Prostate gland (tissue), 2 donors: Measurements from ENCODE around the gene LNX2. TPM values are rescaled to one million over a fixed set of nuclear protein-coding genes. Genes with fewer than 3 reads are reported as not detected.

Experiments used
- DNase-seq: peaks from one replicate; pipeline ENCODE4 v3.0.0-alpha.2; 2019; ENCODE audit warnings: low spot score
- H3K27ac ChIP-seq, 2 donors: fragments of 200-600 bp; sonication (generic); 2 replicates each; pipeline ENCODE4 v1.5.1; 2017 to 2019
- H3K27me3 ChIP-seq: fragments of 200-600 bp; sonication (generic); replicated peaks from 2 replicates; pipeline ENCODE4 v1.5.1; 2019; ENCODE audit not compliant: insufficient read depth
- H3K36me3 ChIP-seq, 2 donors: fragments of 200-600 bp; sonication (generic); 1 replicate in 1 of 2; 2 replicates in 1 of 2; pipeline versions ENCODE4 v1.5.1 to v1.8.1; 2017 to 2019
- H3K4me1 ChIP-seq: fragments of 200-600 bp; sonication (generic); replicated peaks from 2 replicates; pipeline ENCODE4 v1.5.1; 2019
- H3K4me3 ChIP-seq, 2 donors: fragments of 200-600 bp; sonication (generic); 2 replicates each; pipeline ENCODE4 v1.5.1; 2017 to 2019
- H3K9me3 ChIP-seq: fragments of 200-600 bp; sonication (generic); 2 replicates; pipeline ENCODE4 v1.5.1; 2017
- POLR2A ChIP-seq: fragments of 450-650 bp; IDR thresholded peaks from one replicate; pipeline ENCODE4 v1.6.1; 2016; ENCODE audit warnings: antibody characterized with exemption, mild to moderate bottlenecking
- POLR2AphosphoS5 ChIP-seq: sonication (generic); formaldehyde crosslinking; IDR thresholded peaks from one replicate; pipeline ENCODE4 v1.6.1; 2017; ENCODE audit warnings: antibody characterized with exemption
- WGBS: methylation state at CpG from one replicate; pipeline ENCODE4 v1.1.5; 2018; 5-methylcytosine and 5-hydroxymethylcytosine counted together
- intact Hi-C: fragments of 100-400 bp; cut with DNase I; formaldehyde crosslinking; loops from one replicate; pipeline ENCODE4 v1.14.2; 2022
- total RNA-seq, 2 donors: library from RNA; depleted of rRNA; stranded (reverse); fragments of >200 nt; gene quantifications; one replicate each; pipeline ENCODE4 v1.1.0, GENCODE V29; 2016
- TF ChIP-seq, protein P1 (sequence below), 4 experiments: fragments of 200-600 bp in 2 of 4; fragments of 450-650 bp in 2 of 4; sonication (generic) in 2 of 4; IDR thresholded peaks; 1 replicate in 3 of 4; 2 replicates in 1 of 4; pipeline ENCODE4 v1.5.1; 2016 to 2019; ENCODE audit warnings: antibody characterized with exemption in 4 of 4, mild to moderate bottlenecking in 2 of 4, moderate library complexity in 2 of 4

The LNX2 gene
- total RNA-seq, 2 donors from 2014 or later, result 26.3 to 34.1 TPM

DNA sequence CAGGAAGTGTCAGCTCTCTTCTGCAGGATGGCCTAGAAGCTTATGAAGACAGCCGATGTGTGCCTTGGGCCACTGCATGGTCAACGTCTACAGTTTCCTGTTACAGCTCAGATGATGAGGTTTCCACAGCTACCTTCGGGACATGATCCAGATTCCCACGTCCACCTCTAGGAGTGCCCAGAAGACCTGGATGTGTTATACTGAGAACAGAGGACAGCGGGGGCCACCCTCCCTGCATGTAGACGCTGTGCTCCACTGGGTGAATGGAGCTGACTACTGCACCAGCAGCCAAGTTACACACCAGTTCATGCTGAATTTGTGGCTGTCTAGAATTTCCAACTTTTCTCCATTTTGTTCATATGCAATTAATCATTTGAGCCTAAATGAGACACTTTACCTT is 91.4 kb downstream of the LNX2 start:
- TF ChIP-seq POLR2A (no peak), POLR2AphosphoS5 (no peak)
- TF ChIP-seq, protein P1, sequence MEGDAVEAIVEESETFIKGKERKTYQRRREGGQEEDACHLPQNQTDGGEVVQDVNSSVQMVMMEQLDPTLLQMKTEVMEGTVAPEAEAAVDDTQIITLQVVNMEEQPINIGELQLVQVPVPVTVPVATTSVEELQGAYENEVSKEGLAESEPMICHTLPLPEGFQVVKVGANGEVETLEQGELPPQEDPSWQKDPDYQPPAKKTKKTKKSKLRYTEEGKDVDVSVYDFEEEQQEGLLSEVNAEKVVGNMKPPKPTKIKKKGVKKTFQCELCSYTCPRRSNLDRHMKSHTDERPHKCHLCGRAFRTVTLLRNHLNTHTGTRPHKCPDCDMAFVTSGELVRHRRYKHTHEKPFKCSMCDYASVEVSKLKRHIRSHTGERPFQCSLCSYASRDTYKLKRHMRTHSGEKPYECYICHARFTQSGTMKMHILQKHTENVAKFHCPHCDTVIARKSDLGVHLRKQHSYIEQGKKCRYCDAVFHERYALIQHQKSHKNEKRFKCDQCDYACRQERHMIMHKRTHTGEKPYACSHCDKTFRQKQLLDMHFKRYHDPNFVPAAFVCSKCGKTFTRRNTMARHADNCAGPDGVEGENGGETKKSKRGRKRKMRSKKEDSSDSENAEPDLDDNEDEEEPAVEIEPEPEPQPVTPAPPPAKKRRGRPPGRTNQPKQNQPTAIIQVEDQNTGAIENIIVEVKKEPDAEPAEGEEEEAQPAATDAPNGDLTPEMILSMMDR (IDR thresholded peaks at IDR 0.05), result no peak
- Histone ChIP-seq H3K4me3 (no peak overlapping the region), H3K9me3 (no peaks in the 10 kb centered on the region), H3K36me3 (no peaks in the 10 kb centered on the region), H3K4me1 (no peaks in the 10 kb centered on the region), H3K27ac (no peak overlapping the region), H3K27me3 (no peaks in the 10 kb centered on the region)
- WGBS, result 93% methylated on average over 6 of the region's 6 CpGs
- DNase-seq, result no peak
- intact Hi-C loops, result no loop called here

DNA sequence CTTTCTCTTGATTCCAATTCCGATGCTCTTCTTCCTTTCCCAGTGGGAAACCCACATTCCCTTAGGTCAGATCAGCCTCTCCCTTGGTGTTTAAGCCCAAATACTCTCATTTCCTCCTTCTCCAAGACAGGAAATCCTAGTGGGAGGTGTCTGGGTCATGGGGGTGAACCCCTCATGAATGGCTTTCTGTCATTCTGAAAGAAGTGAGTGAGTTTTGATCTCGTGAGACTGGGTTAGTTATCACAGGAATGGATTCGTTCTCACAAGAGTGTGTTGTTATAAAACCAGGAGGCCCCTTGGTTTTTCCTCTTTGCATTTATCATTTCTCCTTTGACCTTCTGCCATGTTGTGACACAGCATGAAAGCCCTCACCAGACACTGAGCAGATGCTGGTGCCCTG is 93.8 kb downstream of the LNX2 start:
- Histone ChIP-seq H3K27me3 (no peaks in the 10 kb centered on the region), H3K27ac (no peak overlapping the region), H3K9me3 (no peaks in the 10 kb centered on the region), H3K36me3 (no peaks in the 10 kb centered on the region), H3K4me3 (no peak overlapping the region), H3K4me1 (no peaks in the 10 kb centered on the region)
- TF ChIP-seq, protein P1 (IDR thresholded peaks at IDR 0.05), result no peak
- TF ChIP-seq POLR2AphosphoS5 (no peak), POLR2A (no peak)
- WGBS, result 67% methylated on average over 3 of the region's 3 CpGs
- DNase-seq, result no peak
- intact Hi-C loops, result no loop called here

DNA sequence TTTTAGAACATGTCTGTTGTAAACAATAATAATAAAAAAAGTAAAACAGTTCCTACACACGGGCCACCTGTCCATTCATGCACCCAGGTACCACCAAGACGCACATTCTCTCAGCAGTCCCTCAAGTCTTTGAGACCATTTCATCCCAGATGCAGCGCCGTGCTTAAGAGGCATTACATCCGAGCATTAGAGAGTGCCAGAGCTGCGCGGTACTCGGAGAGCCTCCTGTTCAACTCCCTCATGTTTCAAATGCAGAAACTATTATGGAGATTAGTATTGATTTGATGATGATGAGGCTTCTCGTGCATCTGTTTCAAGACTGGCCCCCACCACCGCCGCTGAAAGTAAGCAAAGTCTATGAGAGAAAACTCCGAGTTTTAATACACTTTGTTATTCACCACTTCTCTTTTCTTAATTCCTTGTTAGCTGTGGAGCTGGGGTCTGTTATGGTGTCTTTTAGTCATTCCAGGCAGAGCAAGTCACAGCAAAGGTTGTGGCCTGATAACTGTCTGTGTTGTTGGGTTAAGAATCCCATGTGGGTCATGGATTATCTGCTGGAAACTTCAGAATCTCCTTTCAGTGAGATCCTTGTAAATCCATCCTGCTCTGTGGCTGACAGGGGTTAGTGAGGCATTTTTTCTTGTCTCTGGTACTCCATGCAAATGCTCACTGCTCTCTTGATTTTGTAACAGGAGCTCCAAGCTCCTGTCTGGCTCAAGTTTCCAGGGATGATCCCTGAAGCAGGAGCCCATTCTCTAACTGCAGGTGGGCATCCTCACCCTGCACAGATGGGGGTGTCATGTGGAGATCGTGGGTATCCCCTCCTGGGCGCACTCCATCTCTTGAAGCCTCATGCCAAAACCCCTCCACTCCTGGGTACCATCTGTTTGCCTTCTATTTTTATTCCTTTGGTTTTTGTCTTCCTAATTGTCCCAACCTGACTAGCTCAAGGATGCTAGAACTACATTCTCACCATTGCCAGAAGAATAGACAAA is 95.1 kb downstream of the LNX2 start:
- TF ChIP-seq POLR2AphosphoS5 (no peak), POLR2A (no peak)
- TF ChIP-seq, protein P1 (IDR thresholded peaks at IDR 0.05), result no peak
- H3K27me3 ChIP-seq, result no peaks in the 10 kb centered on the region
- no peaks in the 10 kb centered on the region for H3K9me3 ChIP-seq
- DNase-seq, result no peak
- no peak overlapping the region for H3K4me3 ChIP-seq
- no peaks in the 10 kb centered on the region for H3K36me3 ChIP-seq
- H3K4me1 ChIP-seq, result no peaks in the 10 kb centered on the region
- 84% methylated on average over 14 of the region's 14 CpGs for WGBS
- intact Hi-C loops, result no loop called here
- no peak overlapping the region for H3K27ac ChIP-seq

DNA sequence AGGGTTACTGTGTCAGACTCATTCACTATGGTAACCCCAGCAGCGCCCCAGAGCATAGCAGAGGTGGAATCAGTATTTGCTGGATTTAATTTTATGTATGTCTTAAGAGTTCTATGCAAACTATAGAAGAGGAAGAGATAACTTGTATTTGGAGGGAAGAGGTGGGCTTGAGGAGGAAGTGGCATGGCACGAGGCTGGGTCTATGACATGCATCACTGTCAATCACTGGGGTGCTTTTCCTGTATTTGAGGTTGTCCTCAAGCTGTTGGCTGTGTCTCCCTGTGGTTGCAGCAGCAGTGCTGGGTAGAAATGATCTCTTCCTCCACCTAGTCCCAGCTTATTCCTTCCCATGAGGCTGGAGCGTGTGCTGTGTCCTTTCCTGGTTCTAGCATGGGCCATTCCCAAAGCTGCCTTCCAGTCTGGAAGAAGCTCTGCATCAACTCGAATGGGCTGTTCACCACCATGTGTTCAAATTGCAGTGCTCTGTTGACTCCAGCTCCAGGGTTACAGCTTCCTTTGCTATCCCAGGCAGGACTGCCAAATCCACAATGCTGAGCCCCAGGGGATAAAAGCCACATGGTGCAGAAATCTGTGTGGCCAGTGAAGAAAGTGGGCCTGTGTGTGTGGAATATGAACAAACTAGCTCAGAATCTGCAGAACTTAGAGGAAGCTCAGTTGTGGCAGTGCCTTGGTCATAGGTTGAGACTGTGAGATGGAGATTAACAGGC is 96.8 kb downstream of the LNX2 start:
- 80% methylated on average over 4 of the region's 4 CpGs for WGBS
- Histone ChIP-seq H3K27me3 (no peaks in the 10 kb centered on the region), H3K9me3 (no peaks in the 10 kb centered on the region), H3K27ac (no peak overlapping the region), H3K4me3 (no peak overlapping the region), H3K36me3 (no peaks in the 10 kb centered on the region), H3K4me1 (no peaks in the 10 kb centered on the region)
- TF ChIP-seq POLR2AphosphoS5, result no peak
- TF ChIP-seq POLR2A, result no peak
- TF ChIP-seq, protein P1 (IDR thresholded peaks at IDR 0.05), result no peak
- intact Hi-C loops, result no loop called here
- DNase-seq, result no peak
